ENCODE results near the gene ITPR2.

DNA sequence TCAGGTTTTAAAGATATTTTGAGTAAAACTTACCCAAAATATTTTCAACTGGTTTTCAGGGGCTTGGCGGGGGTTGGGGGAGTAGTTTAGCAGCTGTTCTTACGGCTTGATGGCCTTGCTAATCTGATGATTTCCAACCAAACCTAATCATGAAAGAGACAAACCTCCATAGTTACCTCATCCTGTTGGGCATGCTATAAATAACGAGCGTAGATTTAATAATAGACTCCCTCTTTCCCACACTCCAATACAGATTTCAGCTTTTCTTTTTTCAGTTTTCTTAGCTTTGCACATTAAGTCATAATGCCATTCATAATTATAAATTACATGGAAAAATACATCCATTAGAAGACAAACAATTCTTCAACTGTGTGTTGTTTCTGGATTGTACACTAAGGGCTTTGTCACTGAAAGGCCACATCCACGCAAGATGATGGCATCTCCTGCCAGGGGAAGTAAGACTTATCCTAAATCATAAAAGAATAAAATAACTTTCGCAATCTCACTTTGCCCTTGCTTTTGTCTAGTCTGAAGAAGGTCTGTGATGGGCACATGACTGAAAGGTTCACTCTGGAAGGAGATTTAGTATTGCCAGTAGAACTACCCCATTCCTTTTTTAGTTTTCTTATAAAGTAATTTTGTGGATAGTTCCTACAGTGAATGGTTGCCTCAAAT, 23.2 kb downstream of the ITPR2 start:
- TF ChIP-seq POLR2AphosphoS5 (IDR thresholded peaks at IDR 0.05; ENCODE audit: low read depth, low read length) (no peak), POLR2A (IDR thresholded peaks at IDR 0.05; ENCODE audit: low read depth, low read length) (no peak), SPI1 (IDR thresholded peaks at IDR 0.05; ENCODE audit: low read depth, low read length) (no peak), PAX5 (IDR thresholded peaks at IDR 0.05; ENCODE audit: insufficient read depth, low read length, severe bottlenecking) (no peak), TAF1 (IDR thresholded peaks at IDR 0.05; ENCODE audit: low read depth, low read length) (no peak), POU2F2 (IDR thresholded peaks at IDR 0.05; ENCODE audit: low read depth, low read length) (no peak)

Measured in GM12891 (cell line).